Measurements from ENCODE around the gene RRM1.
"Not testable (repeated sequence)": the region's sequence is repeated elsewhere in the genome, so short reads cannot be mapped to it uniquely, and the experiment has no call there.

Gene RRM1

DNA sequence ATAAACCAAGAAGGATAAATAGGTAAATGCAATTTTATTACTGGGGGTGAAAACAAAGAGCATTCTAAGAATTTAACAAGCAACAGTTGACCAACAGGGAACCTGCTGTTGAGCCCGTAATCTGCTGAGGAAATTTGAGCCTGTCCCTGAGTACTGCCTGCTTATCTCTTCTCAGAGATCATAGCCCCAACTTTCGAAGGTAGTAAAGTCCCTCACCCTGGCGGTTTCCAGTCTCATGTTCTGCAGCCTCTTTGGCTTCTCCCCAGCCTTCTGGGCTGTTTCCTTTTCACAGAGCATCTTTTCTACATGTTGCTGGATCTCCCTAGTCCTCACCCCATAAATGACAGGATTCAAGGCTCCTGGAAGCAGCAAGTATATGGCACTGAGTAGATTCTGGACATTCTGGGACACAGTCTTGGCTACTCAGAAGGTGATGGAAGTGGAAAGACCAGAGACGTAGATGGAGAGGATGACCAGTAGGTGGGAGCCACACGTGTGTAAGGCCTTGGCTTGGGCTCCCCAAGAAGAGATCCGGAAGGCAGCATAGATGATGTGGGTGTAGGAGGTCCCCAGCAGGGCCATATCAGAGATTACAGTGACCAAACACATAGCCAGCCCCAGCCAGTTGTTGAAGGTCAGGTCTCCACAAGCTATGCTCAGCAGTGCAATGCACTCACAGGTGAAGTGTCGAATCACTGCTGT, 51.6 kb downstream of the RRM1 start:
- DNase-seq: no peak

DNA sequence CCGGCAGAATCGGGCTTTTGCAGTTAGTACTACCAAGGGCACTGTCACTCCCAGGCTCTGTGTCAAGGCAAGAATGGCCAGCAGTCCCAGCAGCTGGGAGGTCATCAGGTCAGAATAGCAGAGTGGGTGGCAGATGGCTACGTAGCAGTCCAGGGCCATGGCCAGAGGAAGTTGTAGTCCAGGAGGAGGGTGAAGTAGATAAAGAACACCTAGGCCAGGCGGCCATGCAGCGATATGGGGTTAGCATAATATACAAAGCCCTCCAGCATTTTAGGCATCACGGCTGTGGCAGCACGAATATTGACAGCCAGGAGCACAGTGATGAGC, 52.1 kb downstream of the RRM1 start:
- no peak for DNase-seq

DNA sequence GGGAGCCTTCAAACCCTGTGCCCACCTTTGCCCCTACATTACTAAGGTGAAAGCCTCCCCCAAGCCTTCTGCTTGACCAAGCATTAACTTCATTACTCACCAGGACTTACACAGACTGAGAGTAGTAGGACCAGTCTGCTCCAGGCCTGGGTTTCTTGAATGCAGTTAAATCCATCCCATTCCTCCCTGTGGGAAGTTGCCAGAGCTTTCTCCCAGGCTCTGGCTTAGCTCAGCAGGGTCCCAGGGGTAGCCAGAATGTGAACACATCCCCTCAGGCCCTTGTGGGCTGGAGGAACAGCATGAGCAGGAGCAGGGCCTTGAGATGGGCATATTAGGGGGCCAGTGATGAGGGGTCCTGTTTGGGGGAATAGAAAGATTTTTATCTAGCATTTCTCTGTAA, 59.9 kb downstream of the RRM1 start:
- DNase-seq: no peak

DNA sequence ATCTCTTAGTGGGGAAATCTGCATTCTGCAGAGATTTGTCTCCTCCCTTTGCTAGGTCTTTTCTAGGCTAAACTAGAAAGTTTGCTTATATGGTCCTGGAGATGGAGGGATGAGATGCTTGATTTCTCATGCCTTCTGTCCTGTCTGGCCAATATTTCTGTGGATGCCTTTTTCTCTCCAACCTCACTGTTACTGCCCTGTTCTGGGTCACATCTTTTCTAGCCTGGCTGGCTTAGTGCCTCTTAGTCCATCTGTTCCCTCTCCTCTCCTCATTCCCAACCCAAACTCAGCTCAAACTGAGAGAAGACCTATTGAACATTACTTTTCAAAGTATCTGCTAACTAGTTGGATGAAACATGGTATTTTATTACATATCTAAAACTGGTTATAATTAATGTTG, 62.0 kb downstream of the RRM1 start:
- no peak for DNase-seq

DNA sequence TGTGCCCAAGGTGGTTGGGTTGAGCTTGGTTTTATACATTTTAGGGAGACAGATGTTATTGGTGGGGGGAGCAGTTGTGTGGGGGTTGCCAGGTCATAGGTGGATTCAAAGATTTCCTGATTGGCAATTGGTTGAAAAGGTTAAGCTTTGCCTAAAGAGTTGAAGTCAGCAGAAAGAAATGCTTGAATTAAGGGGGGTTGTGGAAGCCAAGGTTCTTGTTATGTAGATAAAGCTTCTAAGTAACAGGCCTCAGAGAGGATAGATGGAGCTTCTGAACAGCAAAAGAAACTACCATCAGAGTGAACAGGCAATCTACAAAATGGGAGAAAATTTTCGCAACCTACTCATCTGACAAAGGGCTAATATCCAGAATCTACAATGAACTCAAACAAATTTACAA, 64.2 kb downstream of the RRM1 start:
- DNase-seq: not testable (repeated sequence)

DNA sequence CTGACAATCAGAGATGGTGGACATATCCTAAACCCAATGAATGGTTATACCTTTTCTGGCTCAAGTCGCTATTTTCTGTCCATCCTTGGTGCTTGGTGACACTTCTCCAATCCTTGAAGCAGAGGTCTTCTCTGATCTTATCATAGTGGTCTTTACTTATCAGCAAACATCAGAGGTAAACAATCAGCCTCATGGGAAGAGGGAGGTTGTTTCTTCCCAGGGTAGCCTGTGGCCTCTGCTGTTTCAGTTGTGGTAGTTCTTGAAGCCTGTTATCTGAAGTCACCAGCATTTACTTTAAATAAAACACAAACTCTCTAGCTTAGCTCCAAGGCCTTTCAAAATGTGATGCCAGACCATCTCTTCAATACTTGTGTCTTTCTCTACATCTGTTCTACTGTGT, 66.7 kb downstream of the RRM1 start:
- DNase-seq: no peak

DNA sequence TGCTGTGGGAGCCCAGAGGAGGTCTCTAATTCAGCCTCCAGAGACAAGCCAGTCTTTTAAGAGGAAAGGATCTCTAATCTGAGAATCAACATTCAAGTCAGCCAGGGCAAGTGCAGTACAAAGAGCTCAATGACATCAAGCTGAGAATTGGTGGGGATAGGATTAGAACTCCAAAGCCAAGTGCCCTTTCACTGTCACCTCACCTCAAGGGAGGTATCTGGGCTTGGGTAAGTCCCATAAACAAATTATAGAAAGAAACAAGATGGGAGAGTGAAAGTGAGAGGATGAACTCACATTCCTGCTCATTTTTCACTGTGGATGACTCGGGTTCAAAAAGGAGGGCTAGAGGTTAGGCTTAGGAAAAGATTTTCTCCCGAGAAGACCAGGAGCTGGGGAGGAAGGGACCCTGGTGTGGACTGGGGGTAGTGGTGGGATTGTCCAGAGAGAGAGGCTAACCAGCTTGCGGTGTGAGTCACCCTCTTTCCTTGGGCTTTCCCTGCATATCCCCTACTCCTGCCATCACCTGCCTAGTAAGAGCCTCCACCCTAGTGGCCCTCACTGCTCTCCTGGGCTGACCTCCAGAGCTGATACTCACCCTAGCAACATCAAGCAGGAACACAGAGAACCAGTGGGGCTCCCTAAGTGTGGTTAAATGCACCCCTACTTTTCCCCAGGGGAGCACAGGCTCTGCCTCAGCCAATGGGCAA, 70.4 kb downstream of the RRM1 start:
- DNase-seq: no peak

DNA sequence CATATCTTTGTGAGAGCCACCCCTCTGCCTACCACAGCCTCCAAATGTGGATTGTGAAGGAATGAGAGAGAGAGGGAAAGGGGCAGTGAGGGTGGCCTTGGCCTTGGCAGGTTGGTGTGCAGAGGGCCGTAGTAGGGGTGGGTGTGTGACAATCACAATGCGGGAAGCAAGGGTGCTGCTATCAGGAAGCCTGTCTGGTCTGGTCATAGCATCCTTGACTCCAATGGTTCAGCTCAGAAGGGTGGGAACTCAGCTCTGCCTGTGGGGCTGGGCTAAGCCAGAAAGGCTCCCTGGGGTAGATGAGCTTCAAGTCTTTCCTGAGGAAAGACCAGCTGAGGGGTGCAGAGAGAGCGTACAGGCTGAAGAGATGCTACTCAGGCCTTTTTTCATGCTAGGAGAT, 72.7 kb downstream of the RRM1 start:
- no peak for DNase-seq

DNA sequence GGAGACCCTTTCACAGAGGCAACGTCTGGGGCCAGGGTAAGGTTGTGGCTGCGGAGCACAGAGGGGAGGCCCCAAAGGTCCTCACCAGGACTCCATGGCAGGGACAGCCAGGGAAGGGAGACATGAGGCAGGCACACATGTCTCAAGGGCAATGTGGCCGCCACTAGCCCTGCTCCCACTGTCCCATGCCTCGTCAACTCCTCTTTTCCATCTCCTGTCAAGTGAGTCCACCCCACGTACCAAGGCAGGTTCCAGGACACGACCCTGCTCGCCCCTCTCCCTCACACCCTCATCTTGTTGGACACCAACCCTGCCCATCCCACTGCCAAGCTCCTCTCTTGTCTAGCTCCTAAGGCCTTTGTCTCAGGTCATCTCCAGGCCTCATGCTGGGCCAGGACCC, 73.2 kb downstream of the RRM1 start:
- DNase-seq: no peak

DNA sequence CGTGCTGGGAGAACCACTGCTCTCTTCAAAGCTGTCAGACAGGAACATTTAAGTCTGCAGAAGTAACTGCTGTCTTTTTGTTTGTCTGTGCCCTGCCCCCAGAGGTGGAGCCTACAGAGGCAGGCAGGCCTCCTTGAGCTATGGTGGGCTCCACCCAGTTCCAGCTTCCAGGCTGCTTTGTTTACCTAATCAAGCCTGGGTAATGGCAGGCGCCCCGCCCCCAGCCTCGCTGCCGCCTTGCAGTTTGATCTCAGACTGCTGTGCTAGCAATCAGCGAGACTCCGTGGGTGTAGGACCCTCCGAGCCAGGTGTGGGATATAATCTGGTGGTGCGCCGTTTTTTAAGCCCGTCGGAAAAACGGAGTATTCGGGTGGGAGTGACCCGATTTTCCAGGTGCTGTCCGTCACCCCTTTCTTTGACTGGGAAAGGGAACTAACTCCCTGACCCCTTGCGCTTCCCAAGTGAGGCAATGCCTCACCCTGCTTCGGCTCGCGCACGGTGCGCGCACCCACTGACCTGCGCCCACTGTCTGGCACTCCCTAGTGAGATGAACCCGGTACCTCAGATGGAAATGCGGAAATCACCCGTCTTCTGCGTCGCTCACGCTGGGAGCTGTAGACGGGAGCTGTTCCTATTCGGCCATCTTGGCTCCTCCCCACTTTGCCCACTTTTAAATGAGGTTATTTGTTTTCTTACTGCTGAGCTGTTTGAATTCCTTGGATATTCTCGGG, 81.2 kb downstream of the RRM1 start:
- not testable (repeated sequence) for DNase-seq

DNA sequence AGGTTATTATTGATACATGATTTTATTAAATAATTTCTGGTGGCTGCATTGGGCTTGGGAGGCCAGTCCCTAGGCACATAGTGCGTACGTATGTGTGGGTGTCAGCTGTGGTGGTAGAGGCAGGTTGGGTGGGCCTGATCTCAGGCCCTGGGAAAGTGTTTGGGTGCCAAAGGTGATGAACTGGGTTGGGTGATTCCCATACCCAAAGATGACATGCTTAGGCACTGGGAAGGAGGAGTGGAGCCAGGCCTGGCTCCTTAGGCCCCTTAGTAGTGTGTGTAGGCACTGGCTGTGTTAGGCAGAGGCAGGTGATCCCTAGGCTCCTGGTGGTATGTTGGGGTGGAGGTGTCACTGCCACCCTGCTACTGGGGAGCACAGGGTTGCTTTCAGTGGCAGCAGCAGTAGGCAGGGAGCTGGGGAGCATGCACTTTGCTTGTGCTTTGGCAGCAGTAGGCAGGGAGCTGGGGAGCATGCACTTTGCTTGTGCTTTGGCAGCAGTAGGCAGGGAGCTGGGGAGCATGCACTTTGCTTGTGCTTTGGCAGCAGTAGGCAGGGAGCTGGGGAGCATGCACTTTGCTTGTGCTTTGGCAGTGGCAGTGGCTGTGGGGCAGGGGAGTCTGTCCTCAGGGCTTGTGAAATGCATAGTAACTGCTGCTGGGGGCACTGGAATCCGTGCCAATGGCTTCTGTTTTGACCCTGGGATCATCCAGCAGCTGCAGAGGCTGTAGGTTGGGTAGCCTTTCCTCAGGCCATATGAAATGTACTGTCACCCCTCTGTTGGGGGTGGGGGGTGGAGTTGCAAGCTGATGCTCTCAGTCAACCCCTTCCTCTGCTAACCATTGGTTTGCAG, 84.4 kb downstream of the RRM1 start:
- DNase-seq: no peak

DNA sequence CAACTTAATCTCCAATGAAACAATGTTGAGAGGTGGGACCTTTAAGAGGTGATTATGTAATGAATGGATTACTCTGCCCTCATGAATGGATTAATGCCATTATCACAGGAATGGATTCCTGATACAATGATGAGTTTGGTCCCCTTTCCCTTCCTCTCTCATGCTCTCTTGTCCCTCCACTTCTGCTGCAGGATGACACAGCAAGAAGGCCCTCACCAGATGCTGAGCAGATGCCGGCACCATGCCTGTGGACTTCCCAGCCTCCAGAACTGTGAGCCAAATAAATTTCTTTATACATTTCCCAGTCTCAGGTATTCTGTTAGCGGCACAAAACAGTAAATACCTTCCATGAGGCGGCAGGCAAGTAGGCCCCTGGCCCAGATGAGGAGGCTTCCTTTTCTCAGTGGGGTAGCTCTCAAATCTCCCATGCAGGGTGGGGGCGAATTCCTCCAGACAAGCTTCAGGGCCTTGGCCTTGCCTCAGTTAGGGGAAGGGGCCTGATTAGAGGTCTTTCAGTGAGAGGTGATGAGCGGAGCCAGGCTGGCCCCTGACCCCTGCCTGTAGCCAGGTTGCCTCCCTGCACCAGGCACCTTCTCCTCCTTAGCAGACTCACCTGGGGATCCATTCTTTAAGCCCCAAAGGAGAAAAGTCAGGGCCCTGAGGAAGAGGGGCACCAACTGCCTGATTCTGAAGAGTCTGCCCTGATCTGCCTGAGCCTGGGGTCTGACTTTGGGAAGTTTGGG, 86.0 kb downstream of the RRM1 start:
- DNase-seq: no peak

DNA sequence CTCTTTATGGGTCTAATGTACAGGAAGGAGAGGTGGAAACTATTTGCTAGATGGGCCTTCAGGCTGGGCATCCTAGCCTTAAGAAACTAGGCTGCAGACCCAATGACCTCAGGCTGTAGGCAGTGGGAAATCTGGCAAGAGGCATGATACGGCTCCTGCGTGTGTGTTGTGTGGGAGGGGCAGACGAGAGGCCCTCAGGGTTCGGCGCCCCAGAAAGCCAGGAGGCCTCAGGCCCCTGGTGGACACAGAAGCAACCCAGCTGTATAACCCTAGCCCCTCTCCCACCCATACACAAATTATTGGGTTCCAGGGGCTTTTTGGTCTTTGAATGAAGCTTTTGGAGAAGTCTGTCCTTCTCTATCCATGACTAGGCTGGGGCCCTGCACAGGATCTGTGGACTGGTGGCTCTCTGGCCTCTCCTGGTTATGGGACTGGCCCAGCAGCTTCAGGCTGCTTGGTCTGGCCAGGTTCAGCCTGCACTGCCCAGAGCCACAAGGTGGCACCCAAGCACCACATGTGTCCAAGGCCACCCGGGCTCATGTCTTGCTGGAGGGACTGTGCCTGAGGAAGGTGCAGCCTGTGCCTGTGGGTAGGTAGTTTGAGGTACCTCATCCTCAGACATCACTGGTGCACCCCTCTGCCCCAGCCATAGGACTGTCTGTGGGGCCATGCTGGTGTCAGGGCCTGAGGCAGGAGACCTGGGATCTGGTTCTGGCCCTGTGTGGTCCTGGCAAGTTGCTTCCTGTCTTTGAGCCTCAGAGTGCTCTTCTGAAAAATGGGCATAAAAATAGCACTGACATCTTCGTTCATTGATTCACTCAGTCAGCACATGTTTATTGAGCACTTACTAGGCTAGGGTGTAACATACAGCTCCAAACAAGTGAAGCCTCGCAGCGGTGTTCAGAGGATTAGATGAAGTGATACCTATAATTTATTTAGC, 87.5 kb downstream of the RRM1 start:
- peak; percentile 68 for DNase-seq

DNA sequence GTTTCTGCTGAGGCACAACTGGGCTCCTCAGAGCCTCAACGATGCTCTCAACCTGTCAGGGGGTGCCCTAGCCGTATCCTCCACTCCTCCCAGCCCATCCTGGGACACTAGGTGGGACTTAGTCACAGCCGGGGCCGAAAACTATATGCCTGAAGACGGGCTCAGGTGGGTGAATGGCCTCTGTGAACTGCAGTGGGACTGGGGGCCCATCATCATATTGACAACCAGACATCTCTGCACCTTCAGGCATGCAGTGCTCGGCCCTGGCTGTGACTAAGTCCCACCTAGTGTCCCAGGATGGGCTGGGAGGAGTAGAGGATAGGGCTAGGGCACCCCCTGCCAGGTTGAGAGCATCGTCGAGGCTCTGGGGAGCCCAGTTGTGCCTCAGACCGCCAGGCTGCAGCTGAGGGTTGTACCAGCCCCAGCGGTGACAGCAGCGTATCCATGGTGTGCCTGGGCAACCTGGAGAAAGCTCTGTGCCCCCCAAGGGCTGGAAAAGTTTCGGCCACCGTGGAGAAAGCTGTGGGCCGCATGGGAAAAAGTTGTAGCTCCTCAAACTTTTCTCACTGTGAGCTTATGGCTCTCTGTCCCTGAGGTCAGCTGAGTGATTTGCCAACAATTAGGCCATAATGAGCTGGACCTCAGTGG, 88.9 kb downstream of the RRM1 start:
- DNase-seq: no peak

DNA sequence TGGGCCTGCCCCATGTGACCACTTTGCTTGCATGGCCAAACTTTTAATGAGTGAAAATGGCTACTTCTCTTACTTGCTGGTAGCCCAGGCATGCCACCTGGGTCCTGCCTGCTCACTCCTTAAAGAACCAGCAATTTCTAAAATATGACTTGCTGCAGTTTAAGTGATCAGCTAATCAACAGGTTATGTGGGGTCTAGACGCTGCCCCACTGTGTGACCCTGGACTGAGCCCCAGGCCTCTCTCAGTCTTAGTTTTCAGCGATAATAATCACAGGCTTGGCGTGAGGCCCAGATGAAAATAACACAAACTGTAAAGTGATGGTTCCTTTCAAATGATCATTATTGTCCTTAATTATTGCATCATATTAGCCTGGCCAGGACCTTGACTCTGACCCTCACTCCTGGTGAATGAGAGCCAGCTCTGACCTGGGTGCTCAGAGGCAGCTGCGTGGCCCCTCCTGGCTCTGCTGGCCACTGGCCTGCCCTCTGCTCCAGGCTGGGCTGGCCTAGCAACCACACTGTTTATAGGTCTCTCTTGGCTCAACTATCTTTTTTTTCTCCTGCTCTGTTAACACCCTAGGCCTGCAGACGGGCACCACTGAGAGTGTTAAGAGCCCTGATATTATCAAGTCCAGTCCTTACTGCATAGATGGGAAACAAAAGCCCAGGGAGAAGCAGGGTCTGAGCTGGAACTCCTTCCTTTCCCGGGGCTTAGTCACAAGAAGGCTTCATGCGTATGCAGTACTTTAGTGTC, 89.7 kb downstream of the RRM1 start:
- DNase-seq: no peak

DNA sequence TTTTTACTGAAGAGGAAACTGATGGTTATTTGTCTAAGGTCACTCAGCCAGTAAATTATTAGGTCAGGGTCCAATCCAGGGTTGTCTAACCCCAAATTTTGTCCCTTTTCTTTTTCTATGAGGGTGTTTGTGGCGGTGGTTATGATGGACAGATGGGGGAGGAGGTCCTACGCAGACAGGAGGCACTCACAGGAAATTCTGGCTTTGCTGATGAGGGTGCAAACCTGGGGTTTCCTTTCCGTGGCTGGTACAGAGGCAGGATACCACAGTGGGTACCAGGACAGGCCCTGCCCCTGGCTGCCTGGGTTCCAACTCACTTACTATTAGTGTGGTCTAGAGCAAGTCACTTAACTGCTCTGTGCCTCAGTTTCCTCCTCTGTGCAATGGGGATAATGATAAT, 91.0 kb downstream of the RRM1 start:
- DNase-seq: no peak

DNA sequence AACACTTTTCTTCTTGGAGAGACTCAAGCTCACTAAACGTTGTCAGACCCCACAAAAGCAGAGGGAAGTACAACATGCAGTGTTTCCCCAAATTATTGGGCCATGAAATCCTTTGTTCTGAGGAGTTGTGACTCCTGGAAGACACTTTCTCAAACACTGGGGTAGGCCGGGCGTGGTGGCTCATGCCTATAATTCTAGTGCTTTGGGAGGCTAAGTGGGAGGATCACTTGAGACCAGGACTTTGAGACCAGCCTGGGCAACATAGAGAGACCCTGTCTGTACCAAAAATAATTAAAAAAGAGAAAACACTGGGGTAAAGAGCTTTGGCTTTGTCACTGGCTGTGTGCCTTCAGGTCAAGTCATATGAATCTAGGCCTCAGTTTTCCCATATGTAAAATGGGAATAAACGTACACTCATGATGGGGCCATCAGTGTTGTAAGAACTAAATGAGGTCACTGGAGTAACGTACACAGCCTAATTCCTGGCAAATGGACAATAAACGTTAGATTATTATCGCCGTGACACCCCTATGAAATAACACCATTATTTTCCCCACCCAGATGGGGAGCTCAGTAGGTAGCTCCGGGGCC, 92.0 kb downstream of the RRM1 start:
- no peak for DNase-seq

DNA sequence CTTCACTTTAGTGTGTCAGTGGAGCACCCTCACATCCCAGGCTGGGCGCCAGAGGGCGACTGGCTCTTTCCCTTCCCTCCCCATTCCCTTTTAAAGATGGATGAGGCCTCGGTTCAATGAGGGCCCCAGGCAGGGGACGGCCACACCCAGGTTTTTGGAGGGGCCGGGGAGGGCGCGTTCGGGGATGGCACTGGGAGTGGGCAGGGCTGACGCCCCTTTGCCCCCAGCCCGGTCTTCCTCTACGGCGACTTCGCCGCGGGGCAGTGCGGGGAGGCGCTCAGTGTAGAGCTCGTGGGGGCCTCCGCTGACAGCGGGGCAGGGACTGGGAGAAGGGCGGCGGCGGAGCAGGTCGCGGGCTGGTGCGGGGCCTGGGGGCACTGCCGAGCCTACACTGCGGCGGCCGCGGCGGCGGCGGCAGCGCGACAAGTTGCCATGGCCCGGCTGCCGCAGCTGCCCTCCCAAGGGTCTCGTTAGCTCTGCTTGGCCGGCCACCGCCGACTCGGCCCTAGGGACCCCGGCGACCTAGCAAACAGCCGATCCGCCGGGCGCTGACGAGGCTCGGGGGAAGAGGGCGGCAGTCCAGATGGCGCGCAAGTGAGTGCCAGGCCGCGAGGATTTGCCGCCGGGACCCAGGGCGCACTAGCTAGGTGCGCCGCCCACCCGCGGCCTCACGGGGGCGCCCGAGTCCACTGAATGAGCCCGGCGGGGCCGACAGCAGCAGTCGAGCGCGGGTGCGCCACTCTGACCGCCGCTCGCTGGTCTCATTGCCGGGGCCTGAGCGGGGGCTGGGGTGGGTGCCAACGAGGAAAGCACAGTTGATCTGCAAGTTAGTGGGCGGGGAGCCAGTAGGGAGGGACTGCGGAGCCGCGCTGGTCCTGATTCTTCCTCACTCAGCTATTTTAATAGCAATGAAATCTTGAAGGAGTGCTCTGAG, 92.7 kb downstream of the RRM1 start:
- DNase-seq: peak; percentile 95
